ENCODE data around the gene SKIC8. TPM values are rescaled to one million over a fixed set of nuclear protein-coding genes. Genes with fewer than 3 reads are reported as not detected.

SKIC8 gene
- total RNA-seq, 2 donors from 2014 or later = 46.3 to 55.4 TPM

DNA sequence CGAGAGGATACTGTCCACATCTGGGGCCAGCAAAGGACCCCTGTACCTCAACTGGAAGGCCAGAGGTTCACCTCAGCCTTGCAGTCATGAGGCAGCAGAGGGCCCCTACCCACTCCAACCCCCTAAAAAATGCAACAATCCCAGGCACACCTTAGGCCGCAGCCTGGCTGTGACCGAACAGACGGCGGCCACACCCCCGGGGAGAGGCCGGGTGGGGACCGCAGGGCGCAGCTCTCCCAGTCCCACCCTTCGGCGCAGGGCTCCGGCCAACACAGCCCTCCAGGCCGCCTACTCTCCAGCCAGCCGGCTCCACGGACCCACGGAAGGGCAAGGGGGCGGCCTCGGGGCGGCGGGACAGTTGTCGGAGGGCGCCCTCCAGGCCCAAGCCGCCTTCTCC, 35.5 kb downstream of the SKIC8 start:
- Histone ChIP-seq H3K27ac (ENCODE audit: low read depth, low read length) (no peak overlapping the region), H3K9me3 (ENCODE audit: control insufficient read depth, low read length) (no peaks in the 10 kb centered on the region), H3K4me3 (ENCODE audit: low read length) (no peak overlapping the region), H3K36me3 (ENCODE audit: control insufficient read depth, insufficient read depth, low read length) (no peaks in the 10 kb centered on the region), H3K9ac (ENCODE audit: extremely low read depth, low read length, poor library complexity, severe bottlenecking) (no peak overlapping the region), H3K4me1 (ENCODE audit: control insufficient read depth, insufficient read depth, low read length) (no peaks in the 10 kb centered on the region), H3K27me3 (ENCODE audit: control insufficient read depth, insufficient read depth, low read length, poor library complexity, severe bottlenecking) (peaks cover 12% of the 10 kb centered on the region)
- DNase-seq = no peak
- H3K27ac Mint-ChIP-seq = no peak overlapping the region
- H3K27me3 Mint-ChIP-seq (ENCODE audit: insufficient read depth) = peaks cover 4% of the 10 kb centered on the region
- TF ChIP-seq, protein P1, sequence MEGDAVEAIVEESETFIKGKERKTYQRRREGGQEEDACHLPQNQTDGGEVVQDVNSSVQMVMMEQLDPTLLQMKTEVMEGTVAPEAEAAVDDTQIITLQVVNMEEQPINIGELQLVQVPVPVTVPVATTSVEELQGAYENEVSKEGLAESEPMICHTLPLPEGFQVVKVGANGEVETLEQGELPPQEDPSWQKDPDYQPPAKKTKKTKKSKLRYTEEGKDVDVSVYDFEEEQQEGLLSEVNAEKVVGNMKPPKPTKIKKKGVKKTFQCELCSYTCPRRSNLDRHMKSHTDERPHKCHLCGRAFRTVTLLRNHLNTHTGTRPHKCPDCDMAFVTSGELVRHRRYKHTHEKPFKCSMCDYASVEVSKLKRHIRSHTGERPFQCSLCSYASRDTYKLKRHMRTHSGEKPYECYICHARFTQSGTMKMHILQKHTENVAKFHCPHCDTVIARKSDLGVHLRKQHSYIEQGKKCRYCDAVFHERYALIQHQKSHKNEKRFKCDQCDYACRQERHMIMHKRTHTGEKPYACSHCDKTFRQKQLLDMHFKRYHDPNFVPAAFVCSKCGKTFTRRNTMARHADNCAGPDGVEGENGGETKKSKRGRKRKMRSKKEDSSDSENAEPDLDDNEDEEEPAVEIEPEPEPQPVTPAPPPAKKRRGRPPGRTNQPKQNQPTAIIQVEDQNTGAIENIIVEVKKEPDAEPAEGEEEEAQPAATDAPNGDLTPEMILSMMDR (conservative IDR thresholded peaks at IDR 0.05) = no peak
- 92 to 97% methylated on average over 7 to 23 of the region's 23 CpGs for WGBS, 2 experiments (ENCODE audit: insufficient coverage in 1 of 2, insufficient read length in 1 of 2)
- peak overlapping the region; percentile 57 for H3K4me3 Mint-ChIP-seq
- H3K4me1 Mint-ChIP-seq = peaks cover 3% of the 10 kb centered on the region
- no peaks in the 10 kb centered on the region for H3K9me3 Mint-ChIP-seq
- H3K36me3 Mint-ChIP-seq (ENCODE audit: low read depth) = no peaks in the 10 kb centered on the region

DNA sequence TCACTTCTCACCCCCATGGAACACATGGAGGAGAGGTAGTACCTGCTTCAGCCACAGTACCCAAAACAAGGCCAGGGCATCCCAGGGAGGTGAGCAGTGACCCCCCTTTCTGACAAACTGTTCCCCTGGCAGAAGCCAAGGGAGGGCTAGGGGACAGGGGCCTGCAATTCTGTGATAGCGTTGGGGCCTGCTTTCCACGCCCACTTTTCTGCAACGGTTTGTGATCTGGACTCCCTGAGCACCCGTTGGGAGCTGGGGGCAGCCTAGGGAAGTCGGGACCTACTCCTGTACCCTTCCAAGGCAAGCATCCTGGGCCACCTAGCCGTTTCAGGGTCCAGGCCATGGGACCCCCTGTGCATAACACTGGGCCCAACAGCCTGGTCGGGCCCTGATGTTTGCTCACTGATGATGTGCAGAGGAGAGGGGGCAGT, 36.0 kb downstream of the SKIC8 start:
- peak overlapping the region; percentile 57 for H3K4me3 Mint-ChIP-seq
- 88 to 92% methylated on average over 6 to 7 of the region's 7 CpGs for WGBS, 2 experiments (ENCODE audit: insufficient coverage in 1 of 2, insufficient read length in 1 of 2)

DNA sequence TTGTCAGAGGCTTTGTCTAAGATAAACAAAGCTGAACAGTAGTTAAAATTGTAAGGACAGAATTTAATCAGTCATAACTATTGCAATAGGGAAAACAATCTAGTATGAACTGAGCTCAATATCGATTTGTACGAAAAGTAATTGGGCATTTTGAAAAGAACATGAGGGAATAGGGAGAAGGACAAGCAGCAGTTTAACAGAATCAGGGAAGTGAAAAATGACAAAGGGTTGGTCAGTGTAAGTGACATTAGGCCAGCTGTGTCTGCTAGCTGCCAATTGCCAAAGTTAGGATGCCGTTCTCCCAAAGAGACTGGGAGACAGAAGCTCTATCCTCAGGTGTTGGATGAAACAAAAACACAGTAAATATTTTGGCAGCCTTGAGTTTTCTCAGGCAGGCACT, 38.3 kb downstream of the SKIC8 start:
- WGBS, 2 experiments (ENCODE audit: insufficient coverage in 1 of 2, insufficient read length in 1 of 2) = 79 to 90% methylated on average over 3 of the region's 3 CpGs
- no peaks in the 10 kb centered on the region for H3K9me3 ChIP-seq (ENCODE audit: control insufficient read depth, low read length)
- no peak overlapping the region for H3K4me3 Mint-ChIP-seq
- peaks cover 7% of the 10 kb centered on the region for H3K27me3 Mint-ChIP-seq (ENCODE audit: insufficient read depth)
- no peak overlapping the region for H3K4me3 ChIP-seq (ENCODE audit: low read length)
- no peaks in the 10 kb centered on the region for H3K36me3 ChIP-seq (ENCODE audit: control insufficient read depth, insufficient read depth, low read length)
- no peak overlapping the region for H3K27ac ChIP-seq (ENCODE audit: low read depth, low read length)
- H3K27me3 ChIP-seq (ENCODE audit: control insufficient read depth, insufficient read depth, low read length, poor library complexity, severe bottlenecking) = peaks cover 12% of the 10 kb centered on the region
- TF ChIP-seq, protein P1 (conservative IDR thresholded peaks at IDR 0.05) = no peak
- H3K4me1 Mint-ChIP-seq = peaks cover 2% of the 10 kb centered on the region
- no peaks in the 10 kb centered on the region for H3K9me3 Mint-ChIP-seq
- H3K4me1 ChIP-seq (ENCODE audit: control insufficient read depth, insufficient read depth, low read length) = no peaks in the 10 kb centered on the region
- H3K27ac Mint-ChIP-seq = no peak overlapping the region
- DNase-seq = no peak
- no peaks in the 10 kb centered on the region for H3K36me3 Mint-ChIP-seq (ENCODE audit: low read depth)
- H3K9ac ChIP-seq (ENCODE audit: extremely low read depth, low read length, poor library complexity, severe bottlenecking) = no peak overlapping the region

More for the DNA sequence above, 36.0 kb downstream of the SKIC8 start:
- DNase-seq = no peak
- Mint-ChIP-seq H3K9me3 (no peaks in the 10 kb centered on the region), H3K4me1 (peaks cover 3% of the 10 kb centered on the region), H3K36me3 (ENCODE audit: low read depth) (no peaks in the 10 kb centered on the region), H3K27me3 (ENCODE audit: insufficient read depth) (peaks cover 4% of the 10 kb centered on the region), H3K27ac (no peak overlapping the region)
- peaks cover 12% of the 10 kb centered on the region for H3K27me3 ChIP-seq (ENCODE audit: control insufficient read depth, insufficient read depth, low read length, poor library complexity, severe bottlenecking)
- H3K4me1 ChIP-seq (ENCODE audit: control insufficient read depth, insufficient read depth, low read length) = no peaks in the 10 kb centered on the region
- no peak overlapping the region for H3K9ac ChIP-seq (ENCODE audit: extremely low read depth, low read length, poor library complexity, severe bottlenecking)
- H3K9me3 ChIP-seq (ENCODE audit: control insufficient read depth, low read length) = no peaks in the 10 kb centered on the region
- no peaks in the 10 kb centered on the region for H3K36me3 ChIP-seq (ENCODE audit: control insufficient read depth, insufficient read depth, low read length)
- H3K27ac ChIP-seq (ENCODE audit: low read depth, low read length) = no peak overlapping the region
- TF ChIP-seq, protein P1 (conservative IDR thresholded peaks at IDR 0.05) = peak; percentile 30
- no peak overlapping the region for H3K4me3 ChIP-seq (ENCODE audit: low read length)
